ENCODE results near the gene SORBS1.

- TF ChIP-seq CTCF (IDR thresholded peaks at IDR 0.05) (no peak), POLR2A (IDR thresholded peaks at IDR 0.05) (no peak)
Observed at GRCh38 chr10:95475827-95476468, 85.2 kb downstream of the SORBS1 start.
